ENCODE results near the gene CAD.

DNA sequence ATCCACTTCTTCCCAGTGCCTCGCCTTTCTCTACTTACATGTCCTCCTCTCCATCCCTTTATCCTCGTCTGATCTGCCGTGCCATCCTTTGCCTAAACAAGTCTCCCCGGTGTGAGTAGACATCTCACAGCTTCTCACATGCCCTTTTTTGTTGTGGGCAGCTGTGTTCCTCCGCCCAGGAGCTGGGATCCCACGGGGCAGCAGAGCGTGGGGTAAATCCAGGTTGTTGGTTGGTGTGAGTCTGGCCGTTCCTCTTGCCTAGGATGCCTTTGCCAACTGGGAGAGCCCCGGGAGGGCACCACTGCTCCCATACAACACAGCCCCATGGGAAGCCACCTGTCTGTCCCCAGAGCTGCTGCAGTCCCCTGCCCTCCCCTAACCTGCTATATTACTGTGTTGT is 23.2 kb downstream of the CAD start:
- no peak for TF ChIP-seq EZH2 (IDR thresholded peaks at IDR 0.05; ENCODE audit: borderline replicate concordance, low read length)
- TF ChIP-seq, protein P1, sequence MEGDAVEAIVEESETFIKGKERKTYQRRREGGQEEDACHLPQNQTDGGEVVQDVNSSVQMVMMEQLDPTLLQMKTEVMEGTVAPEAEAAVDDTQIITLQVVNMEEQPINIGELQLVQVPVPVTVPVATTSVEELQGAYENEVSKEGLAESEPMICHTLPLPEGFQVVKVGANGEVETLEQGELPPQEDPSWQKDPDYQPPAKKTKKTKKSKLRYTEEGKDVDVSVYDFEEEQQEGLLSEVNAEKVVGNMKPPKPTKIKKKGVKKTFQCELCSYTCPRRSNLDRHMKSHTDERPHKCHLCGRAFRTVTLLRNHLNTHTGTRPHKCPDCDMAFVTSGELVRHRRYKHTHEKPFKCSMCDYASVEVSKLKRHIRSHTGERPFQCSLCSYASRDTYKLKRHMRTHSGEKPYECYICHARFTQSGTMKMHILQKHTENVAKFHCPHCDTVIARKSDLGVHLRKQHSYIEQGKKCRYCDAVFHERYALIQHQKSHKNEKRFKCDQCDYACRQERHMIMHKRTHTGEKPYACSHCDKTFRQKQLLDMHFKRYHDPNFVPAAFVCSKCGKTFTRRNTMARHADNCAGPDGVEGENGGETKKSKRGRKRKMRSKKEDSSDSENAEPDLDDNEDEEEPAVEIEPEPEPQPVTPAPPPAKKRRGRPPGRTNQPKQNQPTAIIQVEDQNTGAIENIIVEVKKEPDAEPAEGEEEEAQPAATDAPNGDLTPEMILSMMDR (conservative IDR thresholded peaks at IDR 0.05 in 1 of 2, IDR thresholded peaks at IDR 0.05 in 1 of 2; ENCODE audit: extremely low read depth in 1 of 2, insufficient read depth in 1 of 2, low read depth in 1 of 2, low read length in 2 of 2): no peak

All from mammary epithelial cell (primary cell).